RPMI7951 (cell line): Measurements from ENCODE around the gene ZBTB7C. TPM values are rescaled to one million over a fixed set of nuclear protein-coding genes. Genes with fewer than 3 reads are reported as not detected.

Experiments used
- DNase-seq: peaks from one replicate; pipeline ENCODE4 v3.0.0-alpha.2; 2012; ENCODE audit warnings: low read depth
- total RNA-seq: library from RNA; depleted of rRNA; stranded (reverse); fragments of >200 nt; shearing (Covaris generic); gene quantifications from 2 replicates; pipeline ENCODE4 v1.2.3, GENCODE V29; 2014

The ZBTB7C gene
- total RNA-seq, 1 experiment from 2014 or later, result 0.12 TPM

GRCh38 chr18:48418539-48419276, 9.5 kb upstream of the ZBTB7C start:
- DNase-seq, result no peak

- DNase-seq, result no peak
These were observed 8.8 kb upstream of the ZBTB7C start for GRCh38 chr18:48417985-48418384.

GRCh38 chr18:48413342-48413741, 4.2 kb upstream of the ZBTB7C start:
- no peak for DNase-seq

- DNase-seq, result peak; percentile 28
These were observed 3.3 kb upstream of the ZBTB7C start for GRCh38 chr18:48412339-48412929.

- DNase-seq, result peak; percentile 79
These were observed 1.1 kb upstream of the ZBTB7C start for GRCh38 chr18:48410095-48410920.

GRCh38 chr18:48409591-48410094, 460 bp upstream of the ZBTB7C start:
- peak; percentile 15 for DNase-seq

- no peak for DNase-seq
These were observed 964 bp downstream of the ZBTB7C start for GRCh38 chr18:48408111-48408726.

GRCh38 chr18:48407358-48407757, 1.8 kb downstream of the ZBTB7C start:
- no peak for DNase-seq

- no peak for DNase-seq
These were observed 3.2 kb downstream of the ZBTB7C start for GRCh38 chr18:48405978-48406377.

- DNase-seq, result peak; percentile 64
These were observed 4.3 kb downstream of the ZBTB7C start for GRCh38 chr18:48404716-48405507.

GRCh38 chr18:48402953-48403352, 6.2 kb downstream of the ZBTB7C start:
- peak; percentile 59 for DNase-seq

GRCh38 chr18:48399303-48400075, 9.7 kb downstream of the ZBTB7C start:
- no peak for DNase-seq

GRCh38 chr18:48398074-48398473, 11.1 kb downstream of the ZBTB7C start:
- no peak for DNase-seq

GRCh38 chr18:48397021-48397420, 12.2 kb downstream of the ZBTB7C start:
- DNase-seq, result no peak

GRCh38 chr18:48396561-48396960, 12.6 kb downstream of the ZBTB7C start:
- DNase-seq, result no peak

- no peak for DNase-seq
These were observed 13.5 kb downstream of the ZBTB7C start for GRCh38 chr18:48395646-48396045.

GRCh38 chr18:48394176-48394575, 15.0 kb downstream of the ZBTB7C start:
- no peak for DNase-seq

- no peak for DNase-seq
These were observed 15.4 kb downstream of the ZBTB7C start for GRCh38 chr18:48393776-48394175.

GRCh38 chr18:48393170-48393569, 16.0 kb downstream of the ZBTB7C start:
- no peak for DNase-seq

GRCh38 chr18:48392268-48392667, 16.9 kb downstream of the ZBTB7C start:
- no peak for DNase-seq
